SH-SY5Y (cell line): Measurements from ENCODE around the gene FAM98A.

ENCODE experiments used
- GATA2 ChIP-seq: IDR thresholded peaks from 2 replicates; pipeline ENCODE4 v1.6.1; 2011; ENCODE audit warnings: mild to moderate bottlenecking, low read depth, low read length
- GATA3 ChIP-seq: IDR thresholded peaks from 2 replicates; pipeline ENCODE4 v1.6.1; 2011; ENCODE audit warnings: low read depth, mild to moderate bottlenecking, low read length, moderate library complexity

- TF ChIP-seq GATA3: no peak
- TF ChIP-seq GATA2: no peak
Measured at GRCh38 chr2:33606100-33606499, 7.0 kb upstream of the FAM98A start.
